NCI-H1694 (cell line): ENCODE results near the gene ERFL.
"Not testable (repeated sequence)": the region's sequence is repeated elsewhere in the genome, so short reads cannot be mapped to it uniquely, and the experiment has no call there.

ENCODE experiments used
- DNase-seq: peaks from one replicate; lab custom pipeline; 2025; lab: John Stamatoyannopoulos, UW

The ERFL gene

GRCh38 chr19:41926763-41927496, 1.3 kb downstream of the ERFL start:
- no peak for DNase-seq

GRCh38 chr19:41926028-41926762, 2.1 kb downstream of the ERFL start:
- no peak for DNase-seq

GRCh38 chr19:41925208-41926003, 2.8 kb downstream of the ERFL start:
- DNase-seq: no peak

- no peak for DNase-seq
These were observed 3.8 kb downstream of the ERFL start for GRCh38 chr19:41924151-41925145.

GRCh38 chr19:41923045-41923788, 5.0 kb downstream of the ERFL start:
- DNase-seq: no peak

- DNase-seq: no peak
These were observed 5.7 kb downstream of the ERFL start for GRCh38 chr19:41922585-41922984.

- no peak for DNase-seq
These were observed 6.4 kb downstream of the ERFL start for GRCh38 chr19:41921577-41922576.

- DNase-seq: no peak
These were observed 7.2 kb downstream of the ERFL start for GRCh38 chr19:41920882-41921576.

- no peak for DNase-seq
These were observed 8.1 kb downstream of the ERFL start for GRCh38 chr19:41919948-41920712.

GRCh38 chr19:41918653-41919244, 9.5 kb downstream of the ERFL start:
- no peak for DNase-seq

- no peak for DNase-seq
These were observed 10.2 kb downstream of the ERFL start for GRCh38 chr19:41918095-41918494.

- no peak for DNase-seq
These were observed 10.6 kb downstream of the ERFL start for GRCh38 chr19:41917676-41918075.

- no peak for DNase-seq
These were observed 12.4 kb downstream of the ERFL start for GRCh38 chr19:41915776-41916414.

- no peak for DNase-seq
These were observed 13.1 kb downstream of the ERFL start for GRCh38 chr19:41915021-41915775.

- not testable (repeated sequence) for DNase-seq
These were observed 13.8 kb downstream of the ERFL start for GRCh38 chr19:41914424-41914834.
